Activated CD4-positive, alpha-beta T cell treated with anti-CD3 and anti-CD28 coated beads, Interleukin-2, amount 50 U/mL, for 24 hours (primary cell): ENCODE results near the gene TMEM63B.
A peak's percentile ranks its signal among the peaks of the same experiment; 100 is the strongest.

ENCODE experiments used
- DNase-seq, 2 donors: peaks; one replicate each; pipeline ENCODE4 v3.0.0-alpha.2; 2020; ENCODE audit warnings: low read depth in 1 of 2, low spot score in 1 of 2

The TMEM63B gene

DNA sequence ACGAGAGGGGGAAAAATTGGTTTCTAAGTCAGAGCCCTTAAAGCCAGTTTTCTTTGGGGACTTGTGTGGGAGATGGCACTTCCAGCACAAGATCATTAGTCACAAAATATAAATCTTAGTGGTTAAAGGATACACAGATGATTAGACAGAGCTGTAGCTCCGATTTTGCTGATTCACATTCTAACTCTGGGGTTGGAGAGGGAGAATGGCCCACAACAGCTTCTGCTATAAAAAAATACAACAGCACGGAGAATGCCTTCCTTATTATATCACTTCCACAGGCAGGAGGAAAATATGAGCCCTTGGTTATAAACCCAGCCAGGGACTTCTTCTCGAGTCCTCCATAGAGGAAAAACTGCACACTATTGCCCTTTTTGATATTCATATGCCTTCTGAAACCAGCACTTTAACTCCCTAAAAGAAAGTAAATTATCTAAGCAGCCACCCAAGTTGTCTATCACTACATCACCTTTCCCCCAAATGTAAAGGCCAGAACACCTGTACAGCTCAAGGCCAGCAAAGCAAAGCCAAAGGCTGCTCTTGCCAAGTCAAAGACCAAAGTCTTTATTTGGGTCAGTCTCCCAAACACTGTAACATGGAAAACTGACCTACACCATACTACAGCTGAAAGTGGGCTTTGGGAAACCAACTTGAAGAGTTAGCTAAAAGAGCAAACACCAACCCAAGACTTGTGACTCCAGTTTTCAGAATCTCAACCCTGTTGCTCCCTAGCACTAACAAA is 10.5 kb upstream of the TMEM63B start:
- DNase-seq, result no peak

DNA sequence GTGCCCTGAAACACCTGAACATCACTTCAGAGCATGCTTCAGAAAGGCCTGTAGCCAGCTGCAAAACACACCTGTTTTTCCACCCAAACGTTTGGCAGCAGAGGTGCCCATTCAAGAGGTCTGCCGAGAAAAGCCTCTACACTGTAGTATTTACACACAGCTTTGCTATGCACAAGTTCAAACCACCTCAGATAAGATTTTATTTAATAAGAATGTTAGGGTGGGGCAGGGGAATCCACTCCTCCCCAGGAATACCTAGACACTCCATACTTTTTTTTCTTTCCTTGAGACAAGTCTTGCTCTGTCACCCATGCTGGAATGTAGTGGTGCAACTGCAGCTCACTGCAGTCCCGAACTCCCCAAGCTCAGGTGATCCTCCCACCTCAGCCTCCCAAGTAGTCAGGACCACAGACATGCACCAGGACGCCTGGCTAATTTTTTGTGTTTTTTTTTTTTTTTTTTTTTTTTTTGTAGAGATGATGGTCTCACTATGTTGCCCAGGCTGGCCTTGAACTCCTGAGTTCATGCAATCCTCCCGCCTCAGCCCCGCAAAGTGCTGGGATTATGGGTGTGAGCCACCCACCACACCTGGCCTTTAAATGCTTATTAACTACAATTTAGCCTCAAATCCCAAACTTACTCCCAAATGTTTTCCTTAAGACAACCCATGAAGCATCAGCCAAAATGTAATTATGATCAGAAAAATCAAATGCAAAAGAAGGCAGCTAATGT is 9.8 kb upstream of the TMEM63B start:
- no peak for DNase-seq

DNA sequence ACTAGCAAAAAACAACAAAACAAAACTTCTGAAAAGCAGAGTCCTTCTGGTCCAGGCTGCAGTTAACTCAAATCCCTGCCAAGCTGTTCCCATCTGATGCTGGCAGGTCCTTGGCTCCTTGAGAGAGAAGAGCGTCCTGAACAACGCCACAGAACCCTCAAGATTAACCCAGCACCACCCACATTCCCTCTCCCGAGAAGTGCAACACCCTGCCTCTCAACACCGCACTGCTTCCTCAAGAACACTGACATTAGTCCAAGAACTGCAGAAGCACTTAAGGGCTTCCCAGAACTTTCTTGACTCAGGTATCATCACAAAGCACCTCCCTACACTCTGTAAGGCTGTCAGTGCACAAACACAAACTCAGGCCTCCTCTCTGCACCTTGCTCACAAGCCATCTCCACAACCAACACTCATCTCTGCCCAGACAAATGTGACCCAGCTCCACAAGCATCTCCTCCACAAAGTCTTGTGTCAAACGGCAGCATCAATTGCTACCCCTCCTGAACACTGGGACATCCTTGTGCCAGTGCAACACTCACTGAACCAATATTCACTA is 7.6 kb upstream of the TMEM63B start:
- DNase-seq, result no peak

DNA sequence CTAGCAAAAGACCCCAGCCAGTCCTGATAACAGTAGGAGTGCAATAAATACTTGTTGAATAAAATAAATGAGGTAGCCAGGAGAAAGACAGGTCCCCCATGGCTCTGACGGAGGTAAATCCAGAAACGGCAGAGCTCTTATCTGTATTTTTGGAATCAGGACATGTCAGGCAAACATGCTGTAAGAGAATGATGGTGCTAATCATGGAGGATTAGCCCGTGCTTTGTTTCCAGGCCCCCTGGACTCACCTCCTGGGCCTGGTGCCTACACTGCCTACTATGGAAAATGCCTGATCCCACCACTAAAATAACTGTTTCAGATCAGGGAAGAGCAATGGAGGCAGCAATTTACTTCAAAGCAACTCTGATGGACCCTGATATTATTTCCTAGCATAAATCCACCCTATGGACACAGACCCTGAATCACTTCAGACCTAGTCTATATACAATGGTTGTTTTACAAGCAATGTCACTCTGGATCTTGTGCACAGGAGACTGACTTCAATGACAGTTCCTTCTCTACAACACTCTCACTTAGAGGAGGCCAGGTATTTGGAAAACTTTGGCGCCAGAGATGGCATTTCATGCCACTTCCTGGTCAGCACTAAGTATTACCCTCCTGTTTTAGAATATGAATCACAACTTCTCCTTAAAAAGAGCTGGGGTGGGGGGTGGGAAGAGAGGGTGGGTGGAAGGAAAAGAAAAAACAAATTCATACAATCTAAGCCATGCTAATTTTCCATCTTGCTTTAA is 6.5 kb upstream of the TMEM63B start:
- no peak for DNase-seq

DNA sequence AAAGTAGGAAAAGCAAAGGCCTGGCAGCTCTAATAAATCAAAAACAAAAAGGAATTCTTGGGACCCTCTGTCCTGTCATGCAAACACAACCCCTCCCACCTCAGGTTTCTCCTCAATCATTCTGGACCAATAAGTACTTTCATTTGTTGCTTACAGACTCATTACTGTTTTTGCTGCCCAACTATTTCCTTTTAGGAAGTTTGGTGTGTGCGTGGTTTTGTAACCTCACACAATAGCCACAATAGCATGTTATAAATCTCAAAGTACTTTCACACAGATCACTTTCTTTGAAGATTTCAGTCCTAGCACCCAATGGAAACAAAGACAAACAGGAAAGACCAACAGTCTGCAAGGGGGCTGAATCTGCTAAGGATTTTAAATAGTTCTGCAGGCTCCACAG is 4.6 kb upstream of the TMEM63B start:
- no peak for DNase-seq

- DNase-seq, result no peak
These were observed 3.8 kb upstream of the TMEM63B start for GRCh38 chr6:44123544-44123943.

DNA sequence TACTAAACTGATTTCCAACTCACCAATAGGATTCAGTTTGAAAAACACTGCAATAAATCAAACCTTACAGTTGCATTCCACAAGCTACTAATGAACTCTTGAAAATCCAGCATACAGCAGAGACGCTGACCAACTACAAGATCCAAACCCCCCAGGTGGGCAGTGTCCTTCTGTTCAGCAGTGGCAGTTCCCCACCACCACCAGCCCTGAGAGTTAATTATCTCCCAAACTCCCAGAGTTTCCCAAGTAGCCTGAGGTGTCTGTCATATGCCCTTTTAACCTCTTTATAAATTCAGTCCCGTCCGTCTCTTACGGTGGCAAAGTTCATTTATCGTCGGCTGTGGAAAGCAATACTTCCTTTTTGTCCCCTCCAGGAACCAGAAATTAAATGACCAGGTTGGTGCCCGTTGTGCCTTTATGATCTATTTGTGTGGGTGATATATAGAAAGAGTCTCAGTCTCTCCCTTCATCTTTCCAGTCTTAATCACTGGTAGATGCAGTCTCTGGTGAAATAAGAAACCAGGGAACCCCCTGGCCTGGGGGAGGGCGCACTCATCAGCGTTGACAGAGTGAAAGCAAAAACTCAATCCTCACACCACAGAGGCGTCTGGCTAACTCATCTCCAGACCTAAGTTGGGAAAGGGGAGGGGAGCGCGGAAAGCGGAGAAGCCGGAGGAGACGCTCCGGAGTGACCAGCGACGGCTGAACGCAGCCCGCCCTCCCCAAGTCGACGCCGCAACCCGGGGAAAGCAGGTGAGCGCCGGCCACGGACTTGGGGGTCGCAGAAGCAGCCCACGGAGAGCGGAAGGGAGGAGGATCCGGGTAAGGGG is 819 bp upstream of the TMEM63B start:
- peak; percentile 69 to 82 for DNase-seq

GRCh38 chr6:44128020-44128917 is 915 bp downstream of the TMEM63B start:
- DNase-seq, result no peak

DNA sequence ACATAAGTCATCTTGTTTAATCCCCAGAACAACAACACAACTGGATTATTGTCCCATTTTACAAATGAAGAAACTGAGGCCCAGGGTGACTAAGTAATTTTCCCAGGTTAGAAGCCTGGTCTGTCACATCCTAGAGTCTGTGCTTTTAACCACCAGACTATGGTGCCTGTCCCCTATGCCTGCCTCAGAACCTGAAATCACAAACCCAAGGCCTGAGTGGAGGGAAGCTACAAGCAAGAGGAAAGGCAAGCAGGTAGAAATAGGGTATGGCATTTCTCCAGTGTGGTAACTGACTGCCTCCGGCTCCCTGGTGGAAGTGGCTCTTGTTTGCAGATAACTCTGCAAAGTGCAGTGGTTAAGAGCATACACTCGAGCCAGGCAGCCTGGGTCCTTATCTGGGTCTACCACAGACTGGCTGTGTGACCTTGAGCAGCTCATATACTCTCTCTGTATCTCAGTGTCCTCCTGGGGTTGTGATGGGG is 2.5 kb downstream of the TMEM63B start:
- DNase-seq, result no peak

DNA sequence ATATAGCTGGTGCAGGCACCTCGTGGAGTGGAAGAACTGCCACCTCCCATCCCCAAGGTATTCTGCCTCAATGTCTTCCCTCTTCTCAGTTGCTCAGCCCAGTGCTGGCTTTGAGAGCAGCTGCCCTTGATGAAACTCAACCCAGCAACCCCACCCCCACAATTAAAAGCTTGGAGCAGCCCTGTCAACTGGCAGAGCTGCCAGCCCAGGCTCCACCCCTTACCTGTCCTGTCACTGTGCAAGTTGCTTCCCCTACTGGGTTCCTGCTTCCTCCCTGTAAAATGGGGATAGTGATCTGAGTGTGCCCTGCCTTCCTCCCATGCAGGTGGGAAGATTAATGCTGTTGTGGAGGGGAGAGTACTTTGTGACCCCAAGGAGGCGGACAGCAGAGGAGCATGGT is 4.5 kb downstream of the TMEM63B start:
- DNase-seq, result no peak

DNA sequence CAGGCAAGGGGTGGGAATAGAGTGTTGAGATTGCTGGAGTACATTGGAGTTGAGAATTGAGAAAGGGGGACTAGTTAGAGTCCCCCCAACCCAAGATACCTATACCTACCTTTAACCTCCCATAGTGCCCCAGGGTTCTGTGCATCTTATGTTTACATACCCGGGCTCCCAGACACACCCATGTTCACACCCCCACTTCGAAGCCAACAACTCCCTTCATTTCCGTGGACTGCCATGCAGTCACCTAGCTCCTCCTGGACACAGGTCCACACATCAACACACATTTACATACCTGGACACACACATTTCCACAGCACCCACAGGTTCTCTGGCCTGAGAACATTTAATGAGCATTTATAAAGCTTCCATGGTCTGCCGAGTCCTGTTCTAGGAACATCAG is 5.1 kb downstream of the TMEM63B start:
- no peak for DNase-seq

GRCh38 chr6:44133003-44133931 is 5.9 kb downstream of the TMEM63B start:
- no peak for DNase-seq

DNA sequence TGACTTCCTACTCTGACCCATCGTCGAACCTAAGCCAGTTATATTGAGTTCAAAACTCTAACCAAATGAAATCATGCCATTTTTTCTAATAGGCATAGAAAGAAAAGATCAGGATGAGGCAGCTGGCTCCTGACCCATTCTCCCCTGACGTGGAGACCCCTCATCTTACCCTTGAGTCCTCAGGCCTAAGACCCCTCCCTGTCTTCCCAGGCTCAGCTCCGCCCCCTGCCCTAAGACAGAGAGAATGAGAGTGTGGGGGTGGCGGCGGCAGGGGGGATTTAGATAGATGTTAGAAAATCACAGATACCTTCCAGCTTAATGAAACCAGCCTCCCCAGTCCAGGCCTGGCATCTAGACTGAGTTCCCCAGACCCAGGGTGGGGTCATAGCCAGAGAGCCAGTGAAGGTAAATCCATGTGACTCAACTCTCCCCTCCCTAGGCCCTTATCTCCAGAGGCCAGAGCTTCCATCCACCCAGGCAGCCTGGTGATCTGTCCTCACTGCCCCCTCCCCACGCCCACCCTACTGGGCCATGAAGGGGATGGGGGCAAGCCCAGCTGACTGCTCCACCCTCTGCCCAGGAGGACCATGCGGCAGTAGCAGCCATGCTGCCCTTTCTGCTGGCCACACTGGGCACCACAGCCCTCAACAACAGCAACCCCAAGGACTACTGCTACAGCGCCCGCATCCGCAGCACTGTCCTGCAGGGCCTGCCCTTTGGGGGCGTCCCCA is 6.8 kb downstream of the TMEM63B start:
- no peak for DNase-seq

DNA sequence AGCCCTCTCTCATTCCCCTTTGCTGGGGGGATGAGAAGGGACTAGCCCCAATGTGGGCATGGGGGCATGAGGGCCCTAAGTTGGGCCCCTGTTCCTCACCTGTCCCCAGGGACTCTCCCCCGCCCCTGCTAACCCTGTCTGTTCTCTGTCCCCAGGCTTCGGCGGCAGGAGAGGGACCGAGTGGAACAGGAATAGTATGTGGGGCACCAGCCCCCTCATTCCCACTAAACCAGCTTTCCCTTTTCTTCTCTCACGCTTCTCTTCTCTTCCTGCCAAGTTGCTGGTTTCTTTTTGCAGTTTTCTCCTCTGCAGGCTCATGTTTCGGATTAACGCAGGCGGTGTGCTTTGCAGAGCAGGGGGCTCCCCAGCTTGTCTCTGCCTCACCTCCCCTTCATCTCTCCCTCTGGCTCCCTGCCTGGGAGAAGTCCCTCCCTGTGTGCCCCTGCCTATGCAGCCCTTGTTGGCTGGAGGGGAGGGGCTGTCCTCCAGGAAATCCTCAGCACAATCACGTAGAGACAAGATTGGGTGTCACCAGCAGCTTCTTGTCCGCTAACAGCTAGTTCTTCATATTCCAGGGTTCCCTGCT is 7.9 kb downstream of the TMEM63B start:
- DNase-seq, result no peak

DNA sequence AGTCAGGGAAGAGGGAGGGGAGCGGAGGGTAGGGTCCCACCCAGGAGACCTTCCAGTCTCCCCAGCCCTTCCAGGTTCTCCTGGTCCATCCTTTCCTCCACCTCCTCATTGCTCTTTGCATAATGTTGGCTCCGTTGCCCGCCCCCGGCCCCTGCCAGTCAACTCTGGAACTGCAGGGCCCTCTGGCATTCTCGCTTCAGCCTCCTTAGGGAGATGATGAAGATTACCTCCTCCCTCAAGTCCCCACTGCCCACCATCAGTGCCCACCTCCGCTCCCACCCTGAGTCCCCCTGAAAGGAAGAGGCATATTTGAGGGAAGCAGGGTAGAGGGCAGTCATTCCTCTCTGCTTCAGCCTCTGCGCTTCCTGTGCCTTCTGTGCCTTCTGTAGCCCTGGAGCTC is 8.5 kb downstream of the TMEM63B start:
- no peak for DNase-seq

GRCh38 chr6:44138717-44139350 is 11.5 kb downstream of the TMEM63B start:
- no peak for DNase-seq

- no peak for DNase-seq
These were observed 12.0 kb downstream of the TMEM63B start for GRCh38 chr6:44139351-44139743.
